ENCODE data around the gene WDR93.
"Not testable (repeated sequence)": the region's sequence is repeated elsewhere in the genome, so short reads cannot be mapped to it uniquely, and the experiment has no call there.

The WDR93 gene

GRCh38 chr15:89780601-89781000 is 90.0 kb downstream of the WDR93 start:
- H2BK120ac ChIP-seq (ENCODE audit: insufficient read depth, low read length, poor library complexity) = peak overlapping the region; percentile 35
- no peaks in the 10 kb centered on the region for H3K79me2 ChIP-seq (ENCODE audit: control insufficient read depth, insufficient read depth, low read length, poor library complexity)
- H3K9me3 ChIP-seq (ENCODE audit: insufficient read depth, low read depth, low read length) = no peaks in the 10 kb centered on the region
- H3K4me1 ChIP-seq (ENCODE audit: control insufficient read depth in 1 of 2, insufficient read depth in 2 of 2, low read length in 2 of 2) = peaks cover 29 to 38% of the 10 kb centered on the region in 2 experiments
- H4K8ac ChIP-seq (ENCODE audit: low read depth, low read length) = no peak overlapping the region
- H2BK5ac ChIP-seq (ENCODE audit: low read depth, low read length, poor library complexity) = no peak overlapping the region
- H3K4ac ChIP-seq (ENCODE audit: low read depth, low read length) = no peak overlapping the region
- no peak overlapping the region for H3K23ac ChIP-seq (ENCODE audit: low read length)
- H3K27me3 ChIP-seq (ENCODE audit: insufficient read depth, low read length) = no peaks in the 10 kb centered on the region
- no peak overlapping the region for H2AFZ ChIP-seq (ENCODE audit: insufficient read depth, low read length, poor library complexity)
- no peaks in the 10 kb centered on the region for H3K36me3 ChIP-seq (ENCODE audit: control insufficient read depth in 1 of 2, insufficient read depth in 2 of 2, low read length in 2 of 2)
- H2BK12ac ChIP-seq (ENCODE audit: low read length) = peak overlapping the region; percentile 44
- no peak overlapping the region for H3K27ac ChIP-seq (ENCODE audit: low read depth, low read length)
- H3K79me1 ChIP-seq (ENCODE audit: low read length) = peaks cover 12% of the 10 kb centered on the region
- no peak for DNase-seq
- no peak overlapping the region for H4K12ac ChIP-seq (ENCODE audit: low read depth, low read length)
- H2AK5ac ChIP-seq (ENCODE audit: low read length) = no peak overlapping the region
- no peak overlapping the region for H3K4me2 ChIP-seq (ENCODE audit: low read length)
- WGBS (ENCODE audit: extremely low coverage, insufficient coverage, insufficient read length) = no CpG with 5 or more reads among the region's 6 CpGs
- H4K91ac ChIP-seq (ENCODE audit: low read depth, low read length) = peak overlapping the region; percentile 48
- no peak overlapping the region for H3K4me3 ChIP-seq (ENCODE audit: low read depth, low read length)
- H3K9ac ChIP-seq (ENCODE audit: low read length) = no peak overlapping the region
- H3K14ac ChIP-seq (ENCODE audit: low read length) = no peak overlapping the region
- H3K18ac ChIP-seq (ENCODE audit: low read length) = no peak overlapping the region

DNA sequence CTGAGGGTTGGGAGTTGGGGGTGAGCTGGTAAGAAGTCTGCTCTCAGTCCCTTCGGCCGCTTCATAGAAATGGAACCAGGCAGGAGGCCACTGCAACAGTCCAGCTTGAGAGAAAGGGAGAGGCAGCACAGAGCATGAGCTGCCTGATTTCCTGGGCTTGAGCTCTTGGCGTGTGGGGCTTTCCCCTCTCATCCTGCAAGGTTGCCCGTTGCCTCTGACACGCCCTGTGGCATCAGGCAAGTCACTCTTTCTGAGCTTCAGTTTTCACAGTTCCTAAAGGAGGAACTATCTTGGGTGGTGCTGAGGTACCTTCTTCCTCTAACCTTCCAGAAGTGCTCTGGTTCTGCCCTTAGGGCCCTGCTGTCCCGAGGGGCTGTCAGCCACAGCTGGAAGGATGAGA is 90.4 kb downstream of the WDR93 start:
- Histone ChIP-seq H3K9me3 (ENCODE audit: insufficient read depth, low read depth, low read length) (no peaks in the 10 kb centered on the region), H4K91ac (ENCODE audit: low read depth, low read length) (peak overlapping the region; percentile 48), H3K4me3 (ENCODE audit: low read depth, low read length) (no peak overlapping the region), H4K12ac (ENCODE audit: low read depth, low read length) (no peak overlapping the region), H3K4me2 (ENCODE audit: low read length) (no peak overlapping the region), H2AFZ (ENCODE audit: insufficient read depth, low read length, poor library complexity) (no peak overlapping the region), H3K4me1 (ENCODE audit: control insufficient read depth in 1 of 2, insufficient read depth in 2 of 2, low read length in 2 of 2) (peaks cover 28 to 37% of the 10 kb centered on the region in 2 experiments), H3K79me2 (ENCODE audit: control insufficient read depth, insufficient read depth, low read length, poor library complexity) (no peaks in the 10 kb centered on the region), H2BK5ac (ENCODE audit: low read depth, low read length, poor library complexity) (no peak overlapping the region), H3K9ac (ENCODE audit: low read length) (no peak overlapping the region), H3K4ac (ENCODE audit: low read depth, low read length) (no peak overlapping the region), H3K14ac (ENCODE audit: low read length) (no peak overlapping the region), H2BK120ac (ENCODE audit: insufficient read depth, low read length, poor library complexity) (peak overlapping the region; percentile 35), H3K79me1 (ENCODE audit: low read length) (peaks cover 12% of the 10 kb centered on the region), H3K27me3 (ENCODE audit: insufficient read depth, low read length) (no peaks in the 10 kb centered on the region), H3K36me3 (ENCODE audit: control insufficient read depth in 1 of 2, insufficient read depth in 2 of 2, low read length in 2 of 2) (no peaks in the 10 kb centered on the region), H3K23ac (ENCODE audit: low read length) (no peak overlapping the region), H2BK12ac (ENCODE audit: low read length) (peak overlapping the region; percentile 44), H3K18ac (ENCODE audit: low read length) (no peak overlapping the region), H3K27ac (ENCODE audit: low read depth, low read length) (no peak overlapping the region), H4K8ac (ENCODE audit: low read depth, low read length) (no peak overlapping the region), H2AK5ac (ENCODE audit: low read length) (peak overlapping the region; percentile 51)
- no CpG with 5 or more reads among the region's 6 CpGs for WGBS (ENCODE audit: extremely low coverage, insufficient coverage, insufficient read length)
- peak in 1 of 2 donors; percentile 36 for DNase-seq

DNA sequence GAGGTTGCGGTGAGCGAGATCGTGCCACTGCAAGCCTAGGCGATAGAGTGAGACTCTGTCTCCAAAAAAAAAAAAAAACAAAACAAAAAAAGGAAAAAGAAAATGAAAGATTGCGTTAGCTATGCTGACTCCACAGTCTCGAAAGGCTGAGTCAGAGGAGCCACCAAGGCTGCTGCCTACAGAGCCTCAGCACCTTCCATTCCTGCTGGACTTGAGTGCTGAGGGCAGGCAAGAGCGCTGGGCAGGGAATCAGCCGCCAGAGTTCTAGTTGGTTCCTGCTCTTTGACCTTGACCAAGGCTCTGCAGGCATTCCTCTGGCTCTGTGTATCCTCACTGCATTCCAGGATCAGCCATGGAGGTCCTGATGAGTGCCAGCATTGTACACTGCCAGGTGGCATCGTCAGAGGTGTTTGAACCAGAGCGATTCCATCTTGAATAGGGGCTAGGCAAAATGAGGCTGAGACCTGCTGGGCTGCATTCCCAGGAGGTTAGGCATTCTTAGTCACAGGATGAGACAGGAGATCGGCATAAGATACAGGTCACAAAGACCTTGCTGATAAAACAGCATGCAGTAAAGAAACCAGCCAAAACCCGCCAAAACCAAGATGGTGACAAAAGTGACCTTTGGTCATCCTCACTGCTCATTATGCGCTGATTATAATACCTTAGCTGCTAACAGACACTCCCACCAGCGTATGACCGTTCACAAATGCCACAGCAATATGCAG is 91.4 kb downstream of the WDR93 start:
- H3K79me1 ChIP-seq (ENCODE audit: low read length) = peaks cover 6% of the 10 kb centered on the region
- peak overlapping the region; percentile 31 for H4K91ac ChIP-seq (ENCODE audit: low read depth, low read length)
- H3K79me2 ChIP-seq (ENCODE audit: control insufficient read depth, insufficient read depth, low read length, poor library complexity) = no peaks in the 10 kb centered on the region
- H3K4me1 ChIP-seq (ENCODE audit: control insufficient read depth in 1 of 2, insufficient read depth in 2 of 2, low read length in 2 of 2) = peaks cover 25 to 30% of the 10 kb centered on the region in 2 experiments
- peak overlapping the region; percentile 38 for H2BK5ac ChIP-seq (ENCODE audit: low read depth, low read length, poor library complexity)
- H2BK12ac ChIP-seq (ENCODE audit: low read length) = peak overlapping the region; percentile 34
- no peaks in the 10 kb centered on the region for H3K9me3 ChIP-seq (ENCODE audit: insufficient read depth, low read depth, low read length)
- no peak overlapping the region for H3K4ac ChIP-seq (ENCODE audit: low read depth, low read length)
- no peak overlapping the region for H4K8ac ChIP-seq (ENCODE audit: low read depth, low read length)
- DNase-seq = peak; percentile 99
- H3K4me3 ChIP-seq (ENCODE audit: low read depth, low read length) = no peak overlapping the region
- H3K27ac ChIP-seq (ENCODE audit: low read depth, low read length) = peak overlapping the region; percentile 62
- no peak overlapping the region for H4K12ac ChIP-seq (ENCODE audit: low read depth, low read length)
- no peaks in the 10 kb centered on the region for H3K36me3 ChIP-seq (ENCODE audit: control insufficient read depth in 1 of 2, insufficient read depth in 2 of 2, low read length in 2 of 2)
- H3K23ac ChIP-seq (ENCODE audit: low read length) = no peak overlapping the region
- H3K27me3 ChIP-seq (ENCODE audit: insufficient read depth, low read length) = no peaks in the 10 kb centered on the region
- no peak overlapping the region for H3K14ac ChIP-seq (ENCODE audit: low read length)
- peak overlapping the region; percentile 7 for H2BK120ac ChIP-seq (ENCODE audit: insufficient read depth, low read length, poor library complexity)
- H3K18ac ChIP-seq (ENCODE audit: low read length) = no peak overlapping the region
- WGBS (ENCODE audit: extremely low coverage, insufficient coverage, insufficient read length) = no CpG with 5 or more reads among the region's 15 CpGs
- no peak overlapping the region for H3K9ac ChIP-seq (ENCODE audit: low read length)
- no peak overlapping the region for H2AFZ ChIP-seq (ENCODE audit: insufficient read depth, low read length, poor library complexity)
- no peak overlapping the region for H2AK5ac ChIP-seq (ENCODE audit: low read length)
- H3K4me2 ChIP-seq (ENCODE audit: low read length) = peak overlapping the region; percentile 44

DNA sequence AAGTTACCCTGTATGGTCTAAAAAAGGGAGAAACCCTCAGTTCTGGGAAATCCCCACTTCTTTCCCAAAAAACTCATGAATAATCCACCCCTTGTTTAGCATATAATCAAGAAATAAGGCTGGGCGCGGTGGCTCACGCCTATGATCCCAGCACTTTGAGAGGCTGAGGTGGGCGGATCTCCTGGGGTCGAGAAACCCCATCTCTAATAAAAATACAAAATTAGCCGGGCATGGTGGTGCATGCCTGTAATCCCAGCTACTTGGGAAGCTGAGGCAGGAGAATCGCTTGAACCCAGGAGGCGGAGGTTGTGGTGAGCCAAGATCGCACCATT is 92.0 kb downstream of the WDR93 start:
- not testable (repeated sequence) for H4K8ac ChIP-seq (ENCODE audit: low read depth, low read length); H3K27me3 ChIP-seq (ENCODE audit: insufficient read depth, low read length); H3K14ac ChIP-seq (ENCODE audit: low read length); H3K9ac ChIP-seq (ENCODE audit: low read length); H2BK12ac ChIP-seq (ENCODE audit: low read length); H3K23ac ChIP-seq (ENCODE audit: low read length); H3K4me3 ChIP-seq (ENCODE audit: low read depth, low read length); H4K91ac ChIP-seq (ENCODE audit: low read depth, low read length); H3K4ac ChIP-seq (ENCODE audit: low read depth, low read length); H3K9me3 ChIP-seq (ENCODE audit: insufficient read depth, low read depth, low read length); H3K36me3 ChIP-seq (ENCODE audit: control insufficient read depth in 1 of 2, insufficient read depth in 2 of 2, low read length in 2 of 2); DNase-seq; H2AFZ ChIP-seq (ENCODE audit: insufficient read depth, low read length, poor library complexity); H2AK5ac ChIP-seq (ENCODE audit: low read length); H3K18ac ChIP-seq (ENCODE audit: low read length); H4K12ac ChIP-seq (ENCODE audit: low read depth, low read length); H3K79me1 ChIP-seq (ENCODE audit: low read length); H3K79me2 ChIP-seq (ENCODE audit: control insufficient read depth, insufficient read depth, low read length, poor library complexity)
- H3K4me2 ChIP-seq (ENCODE audit: low read length) = peak overlapping the region; percentile 44
- H3K27ac ChIP-seq (ENCODE audit: low read depth, low read length) = peak overlapping the region; percentile 35
- peak overlapping the region; percentile 38 for H2BK5ac ChIP-seq (ENCODE audit: low read depth, low read length, poor library complexity)
- peak overlapping the region; percentile 7 for H2BK120ac ChIP-seq (ENCODE audit: insufficient read depth, low read length, poor library complexity)
- H3K4me1 ChIP-seq (ENCODE audit: control insufficient read depth in 1 of 2, insufficient read depth in 2 of 2, low read length in 2 of 2) = peaks cover 25 to 30% of the 10 kb centered on the region in 2 experiments
- WGBS (ENCODE audit: extremely low coverage, insufficient coverage, insufficient read length) = no CpG with 5 or more reads among the region's 9 CpGs
